HG03354 (cell line): ENCODE measurements around the gene ZBED6.
"Not testable (repeated sequence)": the region's sequence is repeated elsewhere in the genome, so short reads cannot be mapped to it uniquely, and the experiment has no call there.

Source experiments
- ATAC-seq: cut with Tn5 transposase; IDR thresholded peaks from one replicate; pipeline ENCODE4 v1.9.1; 2021; ENCODE audit warnings: mild to moderate bottlenecking; ENCODE audit not compliant: unreplicated experiment, poor library complexity, severe bottlenecking

The ZBED6 gene

DNA sequence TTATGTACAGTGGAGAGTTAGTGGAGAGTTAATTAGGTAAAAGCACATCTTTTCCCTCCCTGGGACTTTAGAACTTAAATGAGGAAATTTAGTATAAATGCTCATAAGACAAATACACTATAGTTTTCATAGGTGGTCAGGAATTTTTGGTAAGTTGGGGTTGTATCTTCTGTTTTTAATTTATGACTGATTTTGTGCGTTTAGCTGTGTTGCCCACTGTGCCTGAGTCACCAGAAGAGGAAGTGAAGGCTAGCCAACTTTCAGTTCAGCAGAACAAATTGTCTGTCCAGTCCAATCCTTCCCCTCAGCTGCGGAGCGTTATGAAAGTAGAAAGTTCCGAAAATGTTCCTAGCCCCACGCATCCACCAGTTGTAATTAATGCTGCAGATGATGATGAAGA is 33.8 kb downstream of the ZBED6 start:
- ATAC-seq = not testable (repeated sequence)

DNA sequence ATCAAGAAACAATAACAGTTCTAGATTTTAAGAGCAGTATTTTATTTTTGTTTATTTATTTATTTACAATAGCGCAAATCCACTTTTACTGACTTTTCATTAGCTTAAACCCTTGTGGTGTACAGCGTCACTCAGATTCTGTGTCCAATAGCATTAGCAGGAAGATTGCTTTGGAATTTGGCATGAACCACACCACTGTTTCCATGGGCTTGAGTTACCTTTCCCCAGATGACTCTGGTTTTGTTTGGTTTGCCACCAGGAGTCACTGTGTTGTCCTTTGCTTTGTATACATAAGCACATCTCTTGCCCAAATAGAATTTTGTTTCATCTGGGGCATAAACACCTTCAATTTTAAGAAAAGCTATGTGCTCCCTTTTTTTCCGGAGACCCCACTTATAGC is 40.1 kb downstream of the ZBED6 start:
- ATAC-seq = no peak

DNA sequence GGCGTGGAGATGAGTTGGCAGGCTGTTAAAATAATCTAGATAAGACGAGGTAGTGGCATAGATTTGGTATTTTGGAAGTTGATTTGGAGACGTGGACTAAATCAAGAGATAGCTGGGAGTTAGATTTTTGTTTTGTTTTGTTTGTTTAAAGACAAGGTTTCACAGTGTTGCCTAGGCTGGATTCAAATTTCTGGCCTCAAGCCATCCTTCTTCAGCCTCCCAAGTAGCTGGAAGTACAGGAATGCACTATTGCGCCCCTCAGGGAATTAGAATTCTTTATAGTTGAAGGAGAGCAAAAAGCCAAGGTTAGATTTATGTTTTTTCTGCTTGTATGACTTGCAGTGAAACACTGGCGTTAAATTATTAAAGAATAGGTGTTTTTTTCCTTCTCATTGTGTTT is 43.7 kb downstream of the ZBED6 start:
- no peak for ATAC-seq

DNA sequence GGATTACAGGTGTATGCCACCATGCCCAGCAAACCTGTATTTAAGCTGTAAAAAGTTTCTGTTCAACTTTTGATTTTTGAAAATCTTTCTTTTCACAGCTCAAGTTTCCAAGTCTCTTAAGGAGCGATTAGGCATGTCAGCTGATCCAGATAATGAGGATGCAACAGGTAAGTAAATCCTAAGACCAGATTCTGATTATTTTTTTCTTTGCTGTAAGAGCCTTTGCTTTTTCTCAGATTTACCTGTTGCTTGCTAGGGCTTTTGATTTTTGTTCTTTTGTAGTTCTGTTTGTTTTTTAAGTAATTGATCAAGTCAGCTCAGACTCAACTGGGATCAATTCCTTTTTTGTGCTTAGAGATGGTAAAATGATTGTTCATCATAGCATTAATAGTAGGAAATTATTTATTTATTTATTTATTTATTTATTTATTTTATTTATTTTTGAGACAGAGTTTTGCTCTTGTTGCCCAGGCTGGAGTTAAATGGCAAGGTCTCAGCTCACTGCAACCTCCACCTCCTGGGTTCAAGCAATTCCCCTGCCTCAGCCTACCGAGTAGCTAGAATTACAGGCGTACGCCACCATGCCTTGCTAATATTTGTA is 44.9 kb downstream of the ZBED6 start:
- no peak for ATAC-seq

DNA sequence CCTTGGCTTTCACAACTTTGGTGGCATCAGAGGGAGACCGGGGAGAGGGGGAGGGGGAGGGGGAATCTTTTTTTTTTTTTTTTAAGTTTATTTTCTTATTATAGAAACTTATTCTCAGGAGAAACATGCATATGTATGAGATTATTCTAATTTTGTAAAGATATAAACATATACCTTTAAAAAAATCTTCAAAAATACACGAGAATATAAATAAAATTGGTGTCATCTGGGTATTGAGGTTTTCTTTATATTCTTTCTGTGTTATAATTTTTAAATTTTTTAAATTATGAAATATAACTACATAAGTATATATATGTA is 47.1 kb downstream of the ZBED6 start:
- no peak for ATAC-seq

DNA sequence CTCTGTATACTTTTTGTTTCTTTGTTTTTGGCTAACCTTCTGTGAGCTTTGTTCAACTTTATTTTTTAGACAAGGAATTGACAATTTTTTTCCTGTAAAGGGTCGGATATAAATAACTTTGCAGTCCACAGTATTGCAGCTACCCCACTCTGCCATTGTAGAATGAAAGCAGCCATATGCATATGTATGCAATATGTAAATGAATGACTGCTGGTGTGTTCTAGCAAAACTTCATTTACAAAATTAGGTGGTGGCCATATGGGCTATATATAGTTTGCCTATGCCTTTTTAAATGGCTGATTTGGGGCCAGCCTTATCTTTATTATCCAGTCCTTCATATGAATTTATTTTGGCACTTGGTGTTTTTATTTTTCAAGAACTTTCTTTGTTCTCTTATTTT is 48.0 kb downstream of the ZBED6 start:
- no peak for ATAC-seq
